ENCODE results near the gene PPFIA2.

The PPFIA2 gene

DNA sequence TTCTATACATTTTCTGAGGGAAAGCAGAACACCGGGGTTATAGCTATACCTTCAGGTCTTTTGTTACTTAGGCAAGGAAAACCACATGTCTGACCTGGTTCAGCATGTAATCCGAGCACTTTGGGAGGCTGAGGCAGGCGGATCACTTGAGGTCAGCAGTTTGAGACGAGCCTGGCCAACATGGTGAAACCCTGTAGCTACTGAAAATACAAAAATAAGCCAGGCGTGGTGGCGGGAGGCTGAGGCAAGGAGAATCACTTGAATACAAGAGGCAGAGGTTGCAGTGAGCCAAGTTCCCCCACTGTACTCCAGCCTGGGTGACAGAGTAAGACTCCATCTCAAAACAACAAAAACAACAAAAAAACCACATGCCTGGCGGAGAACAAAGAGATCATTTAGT lies 503.7 kb downstream of the PPFIA2 start:
- DNase-seq = no peak

DNA sequence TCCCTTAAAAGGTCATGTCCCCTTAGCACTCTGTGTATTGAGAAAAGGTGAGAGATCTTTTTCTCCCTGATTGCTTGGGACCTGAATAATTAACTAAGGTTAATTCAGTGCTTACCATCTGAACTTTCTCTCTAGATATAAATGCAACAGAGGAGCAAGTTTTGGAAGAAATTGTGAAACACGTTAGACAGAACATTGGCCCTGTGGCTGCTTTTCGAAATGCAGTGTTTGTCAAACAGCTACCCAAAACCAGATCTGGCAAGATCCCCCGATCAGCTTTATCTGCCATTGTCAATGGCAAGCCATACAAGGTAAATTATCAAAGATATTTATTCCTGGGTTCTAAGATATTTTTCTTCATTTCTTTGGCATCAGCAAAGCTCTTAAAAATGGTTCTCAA lies 505.8 kb downstream of the PPFIA2 start:
- no peak for DNase-seq

DNA sequence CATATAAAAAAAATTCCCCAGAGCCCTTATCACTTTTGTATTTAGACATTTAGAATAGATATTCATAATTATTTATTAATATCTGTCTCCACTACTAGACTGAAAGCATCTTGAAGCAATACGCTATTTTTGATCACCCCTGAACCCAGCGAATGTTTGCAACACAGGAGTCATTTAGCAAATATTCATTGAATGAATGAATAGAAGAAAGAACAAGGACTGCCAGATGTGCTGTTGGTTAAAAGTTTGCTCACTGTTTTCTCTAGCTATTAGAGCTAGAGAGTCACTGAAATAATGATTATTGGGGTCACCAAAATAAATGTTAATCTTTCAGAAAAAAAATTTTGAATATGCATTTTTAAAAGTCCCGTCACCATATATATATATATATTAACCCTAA lies 506.9 kb downstream of the PPFIA2 start:
- DNase-seq = no peak

DNA sequence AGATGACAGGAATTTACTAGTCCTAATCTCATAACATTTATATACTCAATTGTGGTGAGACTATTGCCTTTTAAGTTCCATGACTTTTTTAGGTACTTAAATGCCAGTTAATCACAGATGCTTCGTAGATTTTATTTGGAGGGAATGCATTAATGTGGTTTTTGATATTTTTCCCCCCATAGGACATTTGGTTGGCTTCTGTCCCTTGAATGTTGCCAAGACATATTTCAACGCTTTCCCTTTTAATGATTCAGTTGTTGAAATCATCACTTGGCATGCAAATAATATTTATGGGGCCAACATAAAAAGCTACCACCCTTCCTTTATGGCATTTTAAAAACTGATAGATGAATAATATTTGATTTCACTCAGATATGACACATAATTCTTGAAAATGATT lies 509.2 kb downstream of the PPFIA2 start:
- no peak for DNase-seq

DNA sequence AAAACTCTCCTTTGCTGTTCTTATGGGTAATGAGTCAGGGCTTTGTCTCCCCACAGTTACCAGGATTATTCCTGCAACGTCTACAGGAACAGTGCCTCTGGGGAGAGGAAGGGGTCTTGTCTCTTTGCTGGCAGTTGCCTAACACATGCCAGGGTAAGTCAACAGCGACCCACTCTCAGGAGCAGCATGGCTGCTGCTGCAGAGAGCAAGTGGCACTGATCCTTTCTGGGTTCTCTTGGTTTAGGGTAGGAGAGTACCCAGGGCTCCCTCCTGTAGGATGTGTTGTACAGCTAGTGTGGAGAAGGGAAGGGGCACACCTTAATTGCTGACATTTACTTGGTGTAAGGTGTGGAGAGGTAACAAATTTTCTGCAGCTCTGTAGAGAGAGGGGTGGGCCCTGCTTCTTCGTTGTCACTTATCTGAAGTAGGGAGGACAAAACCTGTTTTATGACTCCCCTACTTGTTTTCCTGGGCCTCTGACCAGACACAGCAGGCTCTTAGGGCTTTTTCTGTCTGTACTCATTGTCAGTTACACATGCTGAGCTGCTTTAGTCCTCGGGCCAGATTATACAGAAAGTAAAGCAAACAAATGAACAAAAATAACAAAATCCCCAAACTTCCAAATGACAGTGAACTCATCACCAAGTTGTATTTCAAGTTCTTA lies 513.1 kb downstream of the PPFIA2 start:
- peak; percentile 69 for DNase-seq

DNA sequence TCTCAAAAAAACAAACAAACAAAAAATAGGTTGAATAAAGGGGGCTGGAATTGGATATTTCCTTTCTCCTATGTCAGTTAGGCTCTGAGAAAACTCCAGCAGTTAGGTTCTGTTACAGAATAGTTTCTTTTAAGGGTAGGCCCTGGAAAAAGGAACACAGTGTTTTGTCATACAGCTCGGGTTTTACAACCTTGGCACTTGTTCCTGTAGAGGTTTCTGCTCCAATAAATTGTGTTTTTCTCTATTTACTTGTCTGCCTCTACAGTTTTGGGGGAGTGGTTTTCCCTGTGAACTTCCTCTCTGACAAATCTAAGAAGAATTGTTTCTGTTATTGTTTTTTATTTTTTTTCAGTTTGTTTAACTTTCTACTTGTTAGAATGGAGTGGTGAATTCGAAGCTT lies 513.7 kb downstream of the PPFIA2 start:
- no peak for DNase-seq

DNA sequence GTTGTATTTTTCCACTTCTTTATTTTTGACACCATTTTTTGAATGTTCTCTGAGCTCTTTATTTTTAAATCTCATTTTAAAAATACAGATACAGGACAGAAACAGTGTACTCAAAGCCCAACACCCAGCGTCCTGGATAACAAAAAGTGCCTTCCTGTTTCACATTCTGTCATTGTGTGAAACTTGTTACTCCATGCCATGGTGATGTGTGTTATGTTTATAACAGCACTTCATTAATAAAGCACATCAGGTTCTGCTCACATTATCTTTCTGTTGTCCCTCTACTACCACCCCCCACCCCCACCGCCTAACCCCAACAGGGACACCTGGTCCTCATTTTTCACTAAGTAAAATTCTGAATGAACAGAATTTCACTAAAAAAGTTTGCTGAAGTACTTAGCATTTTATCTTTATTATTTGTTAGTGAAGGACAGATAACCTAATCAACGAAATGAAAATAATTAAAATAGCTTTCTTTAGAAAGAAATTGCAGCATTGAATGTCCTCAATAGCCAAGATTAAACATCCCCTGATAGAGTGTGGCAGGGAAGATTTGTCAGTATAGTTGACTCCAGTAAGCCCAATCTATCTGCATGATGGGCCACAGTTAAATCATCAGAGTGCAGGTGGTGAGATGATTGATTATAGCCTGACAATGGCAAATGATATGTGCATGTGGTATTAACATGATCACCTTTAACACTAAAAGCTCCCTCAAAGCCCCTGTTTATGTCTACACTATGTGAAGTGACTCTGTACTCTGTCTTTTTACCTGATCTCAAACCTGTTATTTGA lies 527.4 kb downstream of the PPFIA2 start:
- DNase-seq = peak; percentile 9

DNA sequence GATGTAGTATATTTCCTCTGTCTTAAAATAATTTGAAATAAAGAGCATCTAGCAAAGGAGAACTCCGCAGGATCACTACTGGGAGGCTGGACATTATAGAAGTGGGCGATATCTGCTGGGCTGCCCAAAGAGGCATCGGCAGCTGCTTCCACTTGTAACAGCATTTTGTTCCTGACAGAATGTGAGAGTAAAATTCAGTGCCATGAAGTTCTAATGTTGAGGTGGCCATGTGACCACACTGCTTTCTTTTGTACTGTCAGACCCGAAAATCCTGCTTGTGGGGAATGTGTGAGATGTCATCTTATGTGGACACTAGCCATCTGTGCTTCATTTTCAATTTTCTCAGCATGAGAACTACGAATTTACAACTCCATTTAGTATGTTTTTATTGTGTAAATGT lies 529.4 kb downstream of the PPFIA2 start:
- DNase-seq = no peak

DNA sequence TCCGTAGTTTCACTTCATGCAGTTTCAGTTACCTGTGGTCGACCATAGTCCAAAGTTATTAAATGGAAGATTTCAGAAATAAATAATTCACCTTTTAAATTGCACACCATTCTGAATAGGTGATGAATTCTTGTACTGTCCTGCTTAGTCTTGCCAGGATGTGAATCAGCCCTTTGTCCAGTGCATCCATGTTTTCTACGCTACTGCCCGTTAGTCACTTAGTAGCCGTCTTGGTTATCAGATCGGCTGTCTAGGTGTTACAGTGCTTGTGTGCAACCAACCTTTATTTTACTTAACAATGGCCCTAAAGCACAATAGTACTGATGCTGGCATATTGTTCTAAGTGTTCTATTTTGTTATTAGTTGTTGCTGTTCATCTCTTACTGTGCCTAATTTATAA lies 534.5 kb downstream of the PPFIA2 start:
- no peak for DNase-seq

DNA sequence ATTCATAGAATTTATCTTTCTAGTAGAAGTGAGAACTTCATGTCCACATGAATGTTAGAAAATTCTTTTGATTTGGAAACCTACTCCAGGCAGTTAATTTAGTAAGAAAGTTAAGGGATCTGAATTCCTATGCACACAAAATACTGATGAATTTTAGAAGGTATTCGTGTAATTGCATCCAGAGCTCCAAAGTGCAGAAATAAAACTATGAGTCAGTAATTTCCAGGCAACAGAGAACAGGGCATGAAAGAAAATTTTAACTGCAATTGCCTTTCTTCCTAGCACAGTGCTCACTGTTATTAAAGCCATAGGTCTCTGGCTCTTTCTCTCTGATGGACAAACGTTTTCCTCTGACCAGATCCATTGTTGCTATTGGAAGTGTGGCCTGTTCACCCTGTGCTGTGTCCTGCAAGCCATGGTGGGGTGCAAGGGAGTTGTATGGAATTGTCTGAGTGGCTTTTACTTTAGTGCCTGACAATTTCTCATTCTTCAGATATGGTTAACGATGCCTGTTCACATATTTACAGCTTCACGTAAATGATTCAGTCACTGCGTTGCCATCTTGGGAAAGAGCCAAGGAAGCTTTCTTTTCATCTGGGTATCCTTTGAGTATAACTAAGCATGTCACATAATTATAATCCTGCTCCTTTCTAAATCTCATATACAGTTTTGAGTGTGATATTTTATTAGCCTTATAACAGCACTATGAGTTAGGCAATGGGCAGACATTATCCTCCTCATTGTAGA lies 536.1 kb downstream of the PPFIA2 start:
- DNase-seq = no peak

DNA sequence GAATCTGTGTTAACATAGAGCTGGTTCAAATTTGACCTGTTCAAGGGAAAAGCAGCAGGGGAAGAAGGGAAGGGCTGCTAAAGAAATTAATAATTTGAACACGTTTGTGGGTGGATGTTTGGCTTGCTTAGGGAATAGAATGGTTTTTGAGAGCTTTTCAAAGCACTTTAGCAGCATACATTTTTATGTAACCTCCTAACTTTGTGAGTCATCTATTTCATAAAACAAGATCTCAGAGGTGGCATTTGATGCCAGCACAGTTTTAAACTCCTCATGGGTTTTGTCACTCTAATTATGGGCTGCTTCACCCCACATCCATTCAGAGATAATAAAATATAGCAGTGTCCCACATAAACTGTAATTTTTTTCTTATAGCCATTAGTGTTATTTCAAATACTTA lies 537.5 kb downstream of the PPFIA2 start:
- DNase-seq = no peak

DNA sequence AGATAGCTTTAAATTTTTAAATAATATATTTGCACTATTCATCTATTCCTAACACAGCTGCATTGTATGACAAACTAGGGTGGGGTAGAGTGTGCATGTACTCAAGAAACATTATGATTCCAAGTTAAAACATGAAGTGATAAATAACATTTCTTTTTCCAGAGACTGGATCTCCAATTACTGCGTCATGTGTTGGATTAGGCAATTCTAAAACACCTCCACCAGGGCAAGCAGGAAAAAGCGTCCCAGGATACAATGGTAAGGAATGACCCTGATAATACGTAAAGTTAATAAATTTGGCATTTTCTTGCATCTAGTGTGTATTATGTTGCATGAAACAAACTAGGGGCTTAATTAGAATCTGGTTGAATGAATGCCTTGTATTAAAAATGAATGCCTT lies 542.4 kb downstream of the PPFIA2 start:
- no peak for DNase-seq

DNA sequence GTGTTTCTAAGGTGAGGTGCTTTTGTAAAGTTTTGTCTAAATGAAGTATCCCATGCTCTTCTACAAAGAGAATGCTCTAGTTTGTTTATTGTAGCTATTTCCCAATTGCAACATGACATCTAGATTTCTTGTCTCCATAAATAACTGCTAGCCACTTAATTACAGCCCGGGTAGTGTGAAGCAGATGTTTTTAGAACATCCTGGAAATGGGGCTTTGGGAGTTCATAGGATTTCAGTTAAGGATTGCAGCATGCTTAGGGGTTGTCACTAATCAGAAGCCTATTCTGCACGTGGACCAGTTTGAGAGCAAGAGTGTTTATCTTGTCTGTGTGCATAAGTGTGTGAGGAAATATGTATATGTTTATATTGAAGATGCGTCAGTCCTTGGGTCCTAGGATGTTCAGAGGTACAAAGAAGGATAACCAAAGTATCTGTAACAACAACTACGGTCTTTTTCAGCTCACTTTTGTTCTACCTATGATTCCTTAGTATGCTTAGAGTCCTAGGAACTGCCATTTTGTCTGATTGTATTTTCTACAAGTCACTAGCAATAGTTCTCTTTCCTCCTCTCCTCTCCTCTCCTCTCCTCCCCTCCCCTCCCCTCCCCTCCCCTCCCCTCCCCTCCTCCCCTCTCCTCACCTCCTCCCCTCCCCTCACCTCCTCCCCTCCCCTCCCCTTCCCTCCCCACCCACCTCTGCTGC lies 546.0 kb downstream of the PPFIA2 start:
- DNase-seq = no peak

DNA sequence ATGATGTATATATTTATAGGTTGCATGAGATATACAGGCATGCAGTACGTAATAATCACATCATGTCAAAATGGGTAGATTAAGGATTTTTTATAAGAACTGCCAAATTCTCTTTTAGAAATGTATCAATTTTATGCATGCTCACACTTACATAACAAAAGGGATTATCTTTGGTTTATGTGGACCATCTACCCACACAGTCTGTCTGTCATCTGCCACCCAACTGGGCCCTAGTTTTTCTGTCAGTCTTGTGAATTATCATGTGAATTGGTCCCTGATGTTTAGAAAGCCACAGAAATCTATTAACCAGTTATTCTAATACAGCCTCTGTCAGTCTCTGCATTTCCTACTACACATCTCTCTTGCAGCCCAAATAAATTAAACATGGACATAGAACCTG lies 547.8 kb downstream of the PPFIA2 start:
- DNase-seq = no peak

DNA sequence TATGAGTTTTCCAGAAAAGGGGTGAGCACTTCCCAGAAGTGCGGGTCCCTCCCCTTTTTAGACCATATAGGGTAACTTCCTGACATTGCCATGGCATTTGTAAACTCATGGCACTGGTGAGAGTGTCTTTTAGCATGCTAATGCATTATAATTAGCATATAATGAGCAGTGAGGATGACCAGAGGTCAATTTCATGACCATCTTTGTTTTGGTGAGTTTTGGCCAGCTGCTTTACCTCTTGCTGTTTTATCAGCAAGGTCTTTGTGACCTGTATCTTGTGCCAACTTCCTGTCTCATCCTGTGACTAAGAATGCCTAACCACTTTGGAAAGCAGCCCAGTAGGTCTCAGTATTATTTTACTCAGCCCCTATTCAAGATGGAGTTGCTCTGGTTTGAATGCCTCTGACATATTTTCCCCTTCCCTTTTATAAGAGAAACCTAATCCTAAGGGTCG lies 549.4 kb downstream of the PPFIA2 start:
- DNase-seq = peak; percentile 50

DNA sequence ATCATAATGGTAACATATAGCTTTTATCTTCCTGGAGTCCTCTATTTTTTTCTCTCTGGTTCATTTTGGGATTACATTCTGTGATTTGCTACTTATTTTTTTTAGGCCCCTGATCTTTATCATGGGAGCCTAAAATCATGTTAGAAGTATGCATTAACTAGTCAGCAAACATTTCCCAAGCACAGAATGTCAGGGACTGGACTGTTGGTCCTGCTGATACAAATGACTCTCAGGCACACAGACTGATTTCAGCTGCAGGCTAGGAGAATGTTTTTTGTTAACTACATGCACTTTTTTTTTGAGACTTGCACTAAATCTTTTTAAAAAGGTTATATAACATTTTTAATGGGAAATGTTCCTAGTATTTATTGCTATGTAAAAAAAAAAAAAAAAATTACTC lies 550.1 kb downstream of the PPFIA2 start:
- DNase-seq = no peak

DNA sequence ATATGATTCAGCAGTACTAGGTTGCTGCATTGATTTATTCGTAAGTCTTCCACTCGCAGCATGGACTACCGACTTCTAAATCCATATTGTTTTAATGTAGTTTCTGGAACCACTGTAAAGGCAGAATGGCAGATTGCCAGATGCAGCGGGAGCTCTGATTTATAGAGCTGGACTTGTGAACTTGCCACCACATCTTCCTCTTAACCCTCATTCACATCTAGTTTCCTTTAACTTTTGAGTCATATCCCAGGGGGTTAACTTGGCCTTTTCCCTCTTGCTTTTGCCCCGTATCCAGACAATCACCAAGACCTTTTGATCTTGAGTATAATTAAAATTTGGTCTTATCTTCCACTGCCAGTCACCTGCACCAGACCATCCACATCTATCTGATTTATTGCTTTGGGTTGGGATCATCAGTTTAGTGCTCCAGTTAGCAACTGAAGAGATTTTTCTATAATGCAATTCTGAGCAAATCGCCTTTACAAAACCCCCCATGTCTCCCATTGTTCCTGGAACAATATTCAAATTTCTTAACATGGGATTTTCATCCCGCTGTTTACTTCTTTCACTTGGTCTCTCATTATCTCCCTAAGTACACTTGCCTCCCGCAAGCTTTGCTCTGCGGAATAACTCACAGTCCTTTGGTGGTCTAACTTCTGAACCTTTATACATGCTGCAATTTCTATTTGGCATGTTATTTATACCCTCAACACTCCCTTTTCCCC lies 550.8 kb downstream of the PPFIA2 start:
- peak; percentile 13 for DNase-seq

Data from DMS153 (cell line).